Peyer's patch (tissue), 4 donors: ENCODE data around the gene RHEBL1. TPM values are rescaled to one million over a fixed set of nuclear protein-coding genes. Genes with fewer than 3 reads are reported as not detected.

Experiments
- DNase-seq, 3 donors: peaks; one replicate each; pipeline ENCODE4 v3.0.0-alpha.2; 2017 to 2019
- H3K27ac ChIP-seq, 4 donors: fragments of 200-600 bp; sonication (generic); one replicate each; pipeline ENCODE4 v1.5.1; 2016 to 2019
- H3K27me3 ChIP-seq, 2 donors: fragments of 200-600 bp; sonication (generic); one replicate each; pipeline ENCODE4 v1.5.1; 2019
- H3K36me3 ChIP-seq, 3 donors: fragments of 200-600 bp; sonication (generic); one replicate each; pipeline ENCODE4 v1.5.1; 2016 to 2019
- H3K4me1 ChIP-seq, 4 donors: fragments of 200-600 bp; sonication (generic); one replicate each; pipeline ENCODE4 v1.5.1; 2016 to 2019
- H3K4me3 ChIP-seq, 4 donors: fragments of 200-600 bp; sonication (generic); 1 replicate in 3 of 4; 2 replicates in 1 of 4; pipeline ENCODE4 v1.5.1; 2016 to 2019; ENCODE audit warnings: mild to moderate bottlenecking in 1 of 4
- H3K9me3 ChIP-seq, 4 donors: fragments of 200-600 bp; sonication (generic); one replicate each; pipeline ENCODE4 v1.5.1; 2016 to 2019; ENCODE audit warnings: mild to moderate bottlenecking in 1 of 4
- CTCF ChIP-seq, 6 experiments: fragments of 450-650 bp in 4 of 6; fragments of 200-600 bp in 2 of 6; sonication (generic) in 1 of 6; IDR thresholded peaks; one replicate each; pipeline ENCODE4 v1.5.1; 2017 to 2019; ENCODE audit warnings: antibody characterized with exemption in 6 of 6, mild to moderate bottlenecking in 3 of 6, moderate library complexity in 1 of 6
- POLR2A ChIP-seq, 2 donors: fragments of 450-650 bp; IDR thresholded peaks; one replicate each; pipeline ENCODE4 v1.5.1; 2017; ENCODE audit warnings: antibody characterized with exemption in 2 of 2, mild to moderate bottlenecking in 2 of 2, moderate library complexity in 2 of 2
- total RNA-seq, 4 donors: library from RNA; depleted of rRNA; stranded (reverse); fragments of >200 nt; gene quantifications; one replicate each; pipeline ENCODE4 v1.1.0, GENCODE V29; 2016

Gene RHEBL1
- total RNA-seq, 4 donors from 2014 or later: not detected

- peaks cover 0 to 99% (median 0%) of the 10 kb centered on the region in 3 donors for H3K36me3 ChIP-seq
- no peak overlapping the region for H3K27ac ChIP-seq
- H3K4me3 ChIP-seq: no peak overlapping the region
- no peaks in the 10 kb centered on the region for H3K27me3 ChIP-seq
- DNase-seq: peak in 1 of 3 donors; percentile 39
- TF ChIP-seq CTCF (IDR thresholded peaks at IDR 0.05): no peak
- no peak for TF ChIP-seq POLR2A (IDR thresholded peaks at IDR 0.05)
- no peaks in the 10 kb centered on the region for H3K9me3 ChIP-seq
- H3K4me1 ChIP-seq: no peaks in the 10 kb centered on the region
These were observed 32.5 kb downstream of the RHEBL1 start for GRCh38 chr12:49037111-49037946.

GRCh38 chr12:49036029-49036428 is 33.8 kb downstream of the RHEBL1 start:
- H3K36me3 ChIP-seq: peaks cover 0 to 99% (median 0%) of the 10 kb centered on the region in 3 donors
- H3K27ac ChIP-seq: no peak overlapping the region
- DNase-seq: no peak

GRCh38 chr12:49034286-49034622 is 35.5 kb downstream of the RHEBL1 start:
- no peaks in the 10 kb centered on the region for H3K27me3 ChIP-seq
- no peak overlapping the region for H3K4me3 ChIP-seq
- no peak for TF ChIP-seq CTCF (IDR thresholded peaks at IDR 0.05)
- no peak for TF ChIP-seq POLR2A (IDR thresholded peaks at IDR 0.05)
- H3K4me1 ChIP-seq: no peaks in the 10 kb centered on the region
- H3K9me3 ChIP-seq: no peaks in the 10 kb centered on the region
- peaks cover 0 to 95% (median 0%) of the 10 kb centered on the region in 3 donors for H3K36me3 ChIP-seq
- DNase-seq: no peak
- H3K27ac ChIP-seq: no peak overlapping the region

More at GRCh38 chr12:49036029-49036428, 33.8 kb downstream of the RHEBL1 start:
- TF ChIP-seq CTCF (IDR thresholded peaks at IDR 0.05) (no peak), POLR2A (IDR thresholded peaks at IDR 0.05) (no peak)
- Histone ChIP-seq H3K4me1 (no peaks in the 10 kb centered on the region), H3K9me3 (no peaks in the 10 kb centered on the region), H3K27me3 (no peaks in the 10 kb centered on the region), H3K4me3 (no peak overlapping the region)

GRCh38 chr12:49033611-49034285 is 36.0 kb downstream of the RHEBL1 start:
- DNase-seq: peak in 1 of 3 donors; percentile 34
- Histone ChIP-seq H3K4me1 (no peaks in the 10 kb centered on the region), H3K36me3 (peaks cover 0 to 95% (median 0%) of the 10 kb centered on the region in 3 donors), H3K27me3 (no peaks in the 10 kb centered on the region), H3K27ac (no peak overlapping the region), H3K9me3 (no peaks in the 10 kb centered on the region), H3K4me3 (no peak overlapping the region)
- TF ChIP-seq CTCF (IDR thresholded peaks at IDR 0.05) (no peak), POLR2A (IDR thresholded peaks at IDR 0.05) (no peak)

- no peak overlapping the region for H3K27ac ChIP-seq
- peaks cover 0 to 95% (median 0%) of the 10 kb centered on the region in 3 donors for H3K36me3 ChIP-seq
- DNase-seq: peak in 1 of 3 donors; percentile 46
- TF ChIP-seq POLR2A (IDR thresholded peaks at IDR 0.05) (no peak), CTCF (IDR thresholded peaks at IDR 0.05) (no peak)
- H3K4me3 ChIP-seq: no peak overlapping the region
- H3K4me1 ChIP-seq: no peaks in the 10 kb centered on the region
- no peaks in the 10 kb centered on the region for H3K27me3 ChIP-seq
- no peaks in the 10 kb centered on the region for H3K9me3 ChIP-seq
These were observed 36.9 kb downstream of the RHEBL1 start for GRCh38 chr12:49032679-49033447.
